Subcutaneous adipose tissue (tissue), 4 donors: ENCODE measurements around the gene NPSR1. TPM values are rescaled to one million over a fixed set of nuclear protein-coding genes. Genes with fewer than 3 reads are reported as not detected.

Source experiments
- total RNA-seq, 4 donors: library from RNA; depleted of rRNA; stranded (reverse); fragments of >200 nt; gene quantifications; one replicate each; pipeline ENCODE4 v1.1.0, GENCODE V29; 2016
- TF ChIP-seq, protein P1 (sequence below): fragments of 450-650 bp; IDR thresholded peaks from one replicate; pipeline ENCODE4 v1.5.1; 2016; ENCODE audit warnings: low read depth, mild to moderate bottlenecking, control low read depth, antibody characterized with exemption, moderate library complexity

The NPSR1 gene
- total RNA-seq, 4 donors from 2014 or later, result not detected

DNA sequence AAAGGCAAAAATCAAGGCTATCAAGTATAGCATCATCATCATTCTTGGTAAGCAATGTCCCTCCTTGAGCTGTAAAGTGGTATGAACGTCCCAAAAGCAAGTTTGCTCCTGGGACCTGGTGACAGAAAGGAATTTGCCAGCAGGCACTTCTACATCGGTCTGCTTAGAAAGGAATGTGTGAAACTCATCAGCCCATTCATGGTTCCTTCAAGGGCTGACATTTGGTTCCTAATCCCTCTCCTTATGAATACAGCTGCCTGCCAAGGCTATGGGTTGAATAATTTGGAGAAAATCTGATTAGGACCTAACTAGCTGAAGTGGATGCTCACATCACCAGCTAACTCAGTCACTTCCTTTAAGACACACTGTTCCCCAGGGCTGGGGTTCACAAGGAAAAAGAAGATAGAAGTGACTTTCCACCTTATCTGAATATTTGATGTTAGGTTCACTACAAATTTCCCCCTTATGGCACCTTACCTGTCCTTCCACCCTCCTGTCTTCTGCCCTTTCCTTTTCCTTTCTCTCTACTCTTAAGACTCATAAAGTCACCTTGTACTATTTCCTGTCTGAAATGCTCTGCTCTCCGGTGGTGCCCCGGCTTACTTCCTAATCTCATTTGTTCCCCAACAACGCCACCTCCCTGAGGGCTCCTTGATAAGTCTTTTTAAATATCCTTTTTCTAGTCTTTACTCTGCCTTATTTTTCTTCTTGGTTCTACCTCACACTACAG is 187.1 kb downstream of the NPSR1 start:
- TF ChIP-seq, protein P1, sequence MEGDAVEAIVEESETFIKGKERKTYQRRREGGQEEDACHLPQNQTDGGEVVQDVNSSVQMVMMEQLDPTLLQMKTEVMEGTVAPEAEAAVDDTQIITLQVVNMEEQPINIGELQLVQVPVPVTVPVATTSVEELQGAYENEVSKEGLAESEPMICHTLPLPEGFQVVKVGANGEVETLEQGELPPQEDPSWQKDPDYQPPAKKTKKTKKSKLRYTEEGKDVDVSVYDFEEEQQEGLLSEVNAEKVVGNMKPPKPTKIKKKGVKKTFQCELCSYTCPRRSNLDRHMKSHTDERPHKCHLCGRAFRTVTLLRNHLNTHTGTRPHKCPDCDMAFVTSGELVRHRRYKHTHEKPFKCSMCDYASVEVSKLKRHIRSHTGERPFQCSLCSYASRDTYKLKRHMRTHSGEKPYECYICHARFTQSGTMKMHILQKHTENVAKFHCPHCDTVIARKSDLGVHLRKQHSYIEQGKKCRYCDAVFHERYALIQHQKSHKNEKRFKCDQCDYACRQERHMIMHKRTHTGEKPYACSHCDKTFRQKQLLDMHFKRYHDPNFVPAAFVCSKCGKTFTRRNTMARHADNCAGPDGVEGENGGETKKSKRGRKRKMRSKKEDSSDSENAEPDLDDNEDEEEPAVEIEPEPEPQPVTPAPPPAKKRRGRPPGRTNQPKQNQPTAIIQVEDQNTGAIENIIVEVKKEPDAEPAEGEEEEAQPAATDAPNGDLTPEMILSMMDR, result no peak

DNA sequence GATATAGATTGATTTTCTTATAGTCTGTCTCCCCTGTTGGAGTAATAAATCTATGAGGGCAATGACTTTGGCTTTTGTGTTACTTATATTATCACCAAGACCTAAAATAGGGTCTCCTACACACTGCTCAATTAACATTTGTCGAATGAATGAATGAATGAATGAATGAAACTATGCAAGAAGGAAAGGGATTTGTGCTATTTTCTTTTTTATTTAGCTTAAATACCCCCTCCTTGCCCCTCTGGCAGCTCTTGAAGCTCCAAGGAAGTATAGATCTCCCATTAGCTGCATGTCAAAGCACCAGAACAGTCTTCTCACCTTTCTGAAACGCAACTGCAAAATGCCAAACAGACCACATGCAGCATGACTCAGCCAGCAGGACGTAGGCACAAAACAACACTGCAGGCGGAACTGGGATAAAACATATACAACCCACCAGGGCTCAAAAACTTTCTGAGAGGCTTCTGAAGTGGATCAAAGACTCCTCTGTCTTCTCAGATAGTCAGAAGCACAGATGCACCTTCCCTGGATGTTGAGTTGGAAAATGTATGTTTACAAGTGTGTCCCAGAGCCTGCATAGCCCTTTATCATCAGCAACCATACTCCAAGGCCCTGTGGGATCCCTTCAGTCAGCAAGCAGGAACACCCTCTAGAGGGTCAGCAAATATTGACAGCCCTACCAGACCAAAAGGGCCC is 187.8 kb downstream of the NPSR1 start:
- TF ChIP-seq, protein P1, result no peak

DNA sequence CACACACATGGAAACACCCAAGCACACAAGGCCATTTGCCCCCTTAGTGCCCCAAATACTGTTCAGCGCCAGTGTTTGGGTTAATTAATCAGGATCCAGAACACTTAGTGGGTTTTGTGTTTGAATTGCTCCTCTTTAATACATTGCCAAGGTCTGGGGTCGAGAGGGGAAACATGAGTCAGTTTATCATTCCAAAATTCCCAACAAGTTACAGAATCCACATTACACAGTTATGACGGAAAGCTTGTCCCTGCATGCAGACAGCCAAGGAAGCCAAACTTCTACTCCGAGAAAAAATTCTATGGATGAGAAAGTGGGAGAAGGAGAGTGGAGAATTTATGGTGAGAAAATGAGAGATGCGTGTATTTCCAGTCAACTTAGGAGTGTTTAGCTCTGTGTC is 189.0 kb downstream of the NPSR1 start:
- TF ChIP-seq, protein P1, result no peak

DNA sequence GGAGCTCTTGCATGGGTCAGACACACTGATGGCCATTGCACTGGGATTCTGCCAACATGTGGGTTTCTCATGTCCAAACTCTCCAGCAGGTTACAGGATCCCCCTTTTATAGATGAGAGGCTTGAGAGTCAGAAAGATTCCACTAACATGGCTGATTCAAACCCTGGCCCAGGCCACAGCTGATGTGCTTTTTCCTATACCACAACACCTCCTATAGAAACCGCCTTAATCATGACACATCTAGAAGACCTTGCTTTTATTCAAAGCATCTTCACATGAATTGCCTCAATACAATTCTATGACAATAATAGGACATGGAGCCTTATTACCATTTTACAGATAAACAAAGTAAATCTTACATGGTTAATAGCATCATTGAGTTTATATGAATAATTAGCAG is 190.7 kb downstream of the NPSR1 start:
- TF ChIP-seq, protein P1, result no peak

DNA sequence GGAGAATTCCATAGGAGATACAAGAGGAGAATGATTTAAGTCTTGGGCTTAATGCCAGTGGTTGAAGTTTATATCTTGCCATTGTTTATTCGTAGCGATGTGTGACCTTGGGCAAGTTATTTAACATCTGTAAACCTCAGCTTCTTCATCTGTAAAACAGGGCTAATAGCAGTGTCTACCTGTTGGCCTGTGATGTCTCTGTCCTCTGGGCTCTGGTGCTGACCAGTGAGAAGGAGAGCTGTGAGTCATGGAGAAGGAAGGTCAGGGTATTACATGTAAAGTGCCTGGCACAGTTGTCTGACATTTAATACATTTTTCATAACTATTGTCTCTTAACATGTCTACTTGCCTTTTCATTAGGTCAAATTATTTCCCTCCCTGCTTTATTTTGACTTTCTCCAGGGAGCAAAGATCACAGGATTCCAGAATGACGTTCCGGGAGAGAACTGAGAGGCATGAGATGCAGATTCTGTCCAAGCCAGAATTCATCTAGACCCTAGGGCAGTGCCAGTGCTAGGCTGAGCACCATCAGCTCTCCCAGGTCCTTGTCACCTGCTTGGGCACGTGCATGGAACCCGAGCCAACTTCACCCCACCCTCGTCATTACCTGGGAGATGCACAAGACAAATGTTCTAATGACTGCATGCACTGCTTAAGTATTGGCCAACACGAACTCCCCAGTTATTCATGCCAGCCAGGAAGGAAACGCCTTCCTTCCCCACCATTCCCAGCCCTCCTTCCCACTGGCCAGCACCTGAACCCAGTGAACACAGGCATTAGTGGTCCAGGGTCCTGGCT is 191.3 kb downstream of the NPSR1 start:
- TF ChIP-seq, protein P1, result no peak

DNA sequence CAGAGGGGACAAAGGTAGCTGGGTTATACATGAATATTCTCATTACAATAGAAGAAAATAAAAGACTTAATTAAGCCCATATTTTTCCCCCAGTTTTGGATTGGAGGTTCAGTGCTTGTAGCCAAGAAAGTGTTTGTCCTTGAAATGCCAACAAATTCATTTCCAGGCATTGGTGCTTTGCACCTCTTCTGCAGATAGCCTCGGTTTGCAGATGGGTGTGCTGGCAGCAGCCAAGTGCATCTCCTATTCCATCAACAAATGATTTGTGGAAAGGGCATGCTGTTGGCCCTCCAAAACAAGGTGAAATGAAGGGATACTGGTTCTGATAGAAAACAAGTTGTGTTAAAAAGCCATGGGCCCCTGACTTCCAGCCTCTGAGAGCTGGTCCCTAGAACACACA is 192.0 kb downstream of the NPSR1 start:
- TF ChIP-seq, protein P1, result no peak

DNA sequence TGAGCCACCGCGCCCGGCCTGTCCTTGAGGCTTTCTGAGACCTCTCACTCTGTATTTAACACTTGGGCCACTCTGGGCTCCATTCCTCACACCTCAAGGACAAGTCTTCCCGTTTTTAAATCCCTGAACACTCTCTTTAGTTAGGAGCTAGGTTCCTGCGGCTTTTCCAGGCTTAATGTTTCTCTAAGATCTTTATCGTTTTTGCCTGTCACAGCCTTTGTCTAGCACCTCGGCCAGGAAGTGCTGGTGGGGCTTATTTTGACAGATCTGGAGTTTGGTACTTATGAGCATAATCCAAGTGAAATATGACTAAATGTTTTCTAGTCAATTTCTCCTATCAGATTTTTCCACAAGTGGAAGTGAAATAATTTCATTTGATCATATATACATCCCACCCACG is 192.7 kb downstream of the NPSR1 start:
- TF ChIP-seq, protein P1, result no peak
